MCF 10A (cell line): ENCODE measurements around the gene TM9SF2. TPM values are rescaled to one million over a fixed set of nuclear protein-coding genes. Genes with fewer than 3 reads are reported as not detected.
A peak's percentile ranks its signal among the peaks of the same experiment; 100 is the strongest.

ENCODE experiments used
- BruUV-seq: library from RNA; stranded (reverse); fragments of 400-500 nt; replicated peaks from 2 replicates; lab custom pipeline; 2021; lab: Mats Ljungman, UMichigan
- CTCF ChIA-PET: fragments of 300-600 bp; sonication (Branson Sonifier 250); formaldehyde crosslinking; extraction: SDS; loops from one replicate; lab custom pipeline; 2021; ENCODE audit warnings: antibody characterized with exemption, inconsistent platforms; lab: Yijun Ruan, JAX
- POLR2A ChIA-PET: fragments of 300-600, 350-650 bp; sonication (Branson Sonifier 250); formaldehyde crosslinking; extraction: SDS; loops from one replicate; lab custom pipeline; 2020; ENCODE audit warnings: antibody characterized with exemption, inconsistent platforms; lab: Yijun Ruan, JAX
- DNase-seq: peaks from one replicate; pipeline ENCODE4 v3.0.0-alpha.2; 2018; ENCODE audit not compliant: unreplicated experiment
- H3K27ac Mint-ChIP-seq: one replicate; pipeline ENCODE4 v1.8.0; 2022; ENCODE audit warnings: mild to moderate bottlenecking, low read depth, mixed read lengths; ENCODE audit not compliant: unreplicated experiment
- H3K27me3 Mint-ChIP-seq: one replicate; pipeline ENCODE4 v1.8.0; 2022; ENCODE audit warnings: mixed read lengths; ENCODE audit not compliant: insufficient read depth, unreplicated experiment
- H3K36me3 Mint-ChIP-seq: one replicate; pipeline ENCODE4 v1.8.0; 2022; ENCODE audit warnings: mild to moderate bottlenecking, moderate library complexity, mixed read lengths; ENCODE audit not compliant: insufficient read depth, unreplicated experiment
- H3K4me1 Mint-ChIP-seq: one replicate; pipeline ENCODE4 v1.8.0; 2022; ENCODE audit warnings: mixed read lengths; ENCODE audit not compliant: insufficient read depth, unreplicated experiment
- H3K4me3 Mint-ChIP-seq: one replicate; pipeline ENCODE4 v1.8.0; 2022; ENCODE audit warnings: mild to moderate bottlenecking, moderate library complexity, mixed read lengths; ENCODE audit not compliant: unreplicated experiment
- H3K9me3 Mint-ChIP-seq: one replicate; pipeline ENCODE4 v1.8.0; 2022; ENCODE audit warnings: mixed read lengths; ENCODE audit not compliant: unreplicated experiment
- intact Hi-C: fragments of 100-400 bp; cut with micrococcal nuclease; formaldehyde crosslinking; loops from 2 replicates; pipeline ENCODE4 v1.14.1; 2022
- total RNA-seq: library from RNA; stranded (reverse); gene quantifications from 2 replicates; pipeline ENCODE4 v1.2.3, GENCODE V29; 2022
- TF ChIP-seq, protein P1 (sequence below): fragments of 200-600 bp; IDR thresholded peaks from one replicate; pipeline ENCODE4 v1.8.0; 2022; ENCODE audit warnings: antibody characterized with exemption, mild to moderate bottlenecking; ENCODE audit not compliant: unreplicated experiment

Gene TM9SF2
- total RNA-seq, 1 experiment from 2014 or later = 71.1 TPM

DNA sequence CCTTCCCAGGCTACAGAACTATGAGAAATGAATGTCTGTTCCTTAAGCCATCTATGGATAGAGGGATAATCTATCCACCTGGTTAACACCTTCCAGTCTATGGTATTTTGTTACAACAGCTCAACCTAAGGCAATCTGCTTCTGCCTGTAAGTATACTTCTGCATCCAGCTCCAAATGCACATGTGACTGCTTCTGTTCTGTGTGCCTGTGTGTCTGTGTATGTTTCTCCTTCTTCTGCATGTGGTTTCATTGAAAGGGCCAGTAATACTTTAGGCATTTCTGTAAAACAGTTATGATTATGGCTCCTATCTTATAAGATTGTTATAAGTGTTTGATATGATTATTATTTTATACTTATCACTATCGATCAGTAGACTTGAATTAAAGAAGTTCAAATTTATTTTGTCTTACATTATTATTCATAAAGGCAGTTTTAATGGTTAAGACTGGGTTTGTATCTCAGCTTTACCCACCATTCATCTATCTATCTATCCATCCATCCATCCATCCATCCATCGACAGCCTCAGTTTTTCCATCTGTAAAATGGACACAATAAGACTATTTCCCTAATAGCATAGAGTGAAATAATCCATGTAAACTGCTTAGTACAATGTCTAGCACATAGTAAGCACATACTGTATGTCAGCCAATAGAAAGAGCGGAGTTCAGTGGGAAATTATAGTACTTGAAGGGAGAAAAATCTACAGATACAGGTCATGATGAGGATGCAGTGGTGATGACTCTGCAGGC, 37.5 kb upstream of the TM9SF2 start:
- no peak overlapping the region for H3K4me3 Mint-ChIP-seq
- intact Hi-C loops = no loop called here
- H3K36me3 Mint-ChIP-seq = no peaks in the 10 kb centered on the region
- BruUV-seq = no TSS peak
- no peak overlapping the region for H3K27ac Mint-ChIP-seq
- peaks cover 2% of the 10 kb centered on the region for H3K4me1 Mint-ChIP-seq
- ChIA-PET CTCF (interaction anchor here (1.0 to 3.2 kb wide), 3 partner anchors 27 to 453 kb away, joined by 3 to 19 read pairs (median 3); no protein-coding TSS in a partner anchor), POLR2A (no interaction called here)
- TF ChIP-seq, protein P1, sequence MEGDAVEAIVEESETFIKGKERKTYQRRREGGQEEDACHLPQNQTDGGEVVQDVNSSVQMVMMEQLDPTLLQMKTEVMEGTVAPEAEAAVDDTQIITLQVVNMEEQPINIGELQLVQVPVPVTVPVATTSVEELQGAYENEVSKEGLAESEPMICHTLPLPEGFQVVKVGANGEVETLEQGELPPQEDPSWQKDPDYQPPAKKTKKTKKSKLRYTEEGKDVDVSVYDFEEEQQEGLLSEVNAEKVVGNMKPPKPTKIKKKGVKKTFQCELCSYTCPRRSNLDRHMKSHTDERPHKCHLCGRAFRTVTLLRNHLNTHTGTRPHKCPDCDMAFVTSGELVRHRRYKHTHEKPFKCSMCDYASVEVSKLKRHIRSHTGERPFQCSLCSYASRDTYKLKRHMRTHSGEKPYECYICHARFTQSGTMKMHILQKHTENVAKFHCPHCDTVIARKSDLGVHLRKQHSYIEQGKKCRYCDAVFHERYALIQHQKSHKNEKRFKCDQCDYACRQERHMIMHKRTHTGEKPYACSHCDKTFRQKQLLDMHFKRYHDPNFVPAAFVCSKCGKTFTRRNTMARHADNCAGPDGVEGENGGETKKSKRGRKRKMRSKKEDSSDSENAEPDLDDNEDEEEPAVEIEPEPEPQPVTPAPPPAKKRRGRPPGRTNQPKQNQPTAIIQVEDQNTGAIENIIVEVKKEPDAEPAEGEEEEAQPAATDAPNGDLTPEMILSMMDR = no peak
- H3K27me3 Mint-ChIP-seq = peaks cover 2% of the 10 kb centered on the region
- H3K9me3 Mint-ChIP-seq = no peaks in the 10 kb centered on the region
- no peak for DNase-seq

DNA sequence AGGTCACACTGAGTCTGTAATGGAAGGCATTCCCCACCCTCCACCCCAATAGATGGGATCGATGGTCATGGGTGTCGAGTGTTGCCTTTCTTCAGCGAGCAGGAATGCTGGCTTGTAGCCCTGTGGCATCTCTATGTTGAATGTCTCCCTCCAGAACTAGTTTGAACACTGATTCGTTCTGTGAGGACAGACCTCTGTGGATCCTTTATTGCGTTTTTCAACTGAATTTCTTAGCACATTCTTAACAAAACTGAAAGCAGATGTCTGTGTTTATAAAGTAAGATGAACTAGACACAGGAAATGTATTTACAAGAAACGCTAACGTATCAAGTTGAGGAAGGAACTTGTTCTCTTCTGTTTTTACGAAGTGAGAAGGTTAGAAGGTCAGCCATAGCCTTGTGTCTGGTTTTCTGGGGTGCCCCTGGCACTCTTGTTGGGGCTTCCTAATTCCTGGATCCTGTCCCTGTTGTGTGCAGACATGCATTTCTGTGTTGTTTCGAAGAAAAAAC, 36.8 kb upstream of the TM9SF2 start:
- Mint-ChIP-seq H3K9me3 (no peaks in the 10 kb centered on the region), H3K36me3 (no peaks in the 10 kb centered on the region), H3K27ac (no peak overlapping the region), H3K4me1 (peaks cover 6% of the 10 kb centered on the region), H3K4me3 (no peak overlapping the region), H3K27me3 (no peaks in the 10 kb centered on the region)
- intact Hi-C loops = no loop called here
- no peak for DNase-seq
- BruUV-seq = no TSS peak
- TF ChIP-seq, protein P1 = no peak
- CTCF ChIA-PET = no interaction called here
- POLR2A ChIA-PET = interaction anchor here (0.5 kb wide), 1 partner anchor 24 kb away, joined by 3 read pairs; no protein-coding TSS in a partner anchor

DNA sequence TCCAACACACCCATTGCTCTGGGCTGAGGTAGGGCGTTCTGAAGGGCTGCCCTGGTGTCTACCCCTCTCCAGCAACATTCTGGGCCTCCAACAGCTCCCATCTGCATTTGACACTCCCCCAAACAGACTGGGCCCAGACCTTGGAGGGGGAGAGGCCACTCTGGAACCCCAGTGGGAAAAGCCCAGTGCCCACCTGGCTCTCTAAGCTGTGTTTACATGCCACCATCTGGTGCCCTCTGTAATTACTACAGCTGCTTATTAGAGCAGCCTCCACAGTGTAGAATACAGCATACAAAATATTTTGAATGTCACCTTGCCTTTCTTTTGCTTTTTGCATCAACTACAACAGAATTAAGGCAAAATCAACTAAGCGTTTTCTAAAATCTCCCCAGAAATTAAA, 35.8 kb upstream of the TM9SF2 start:
- BruUV-seq = no TSS peak

DNA sequence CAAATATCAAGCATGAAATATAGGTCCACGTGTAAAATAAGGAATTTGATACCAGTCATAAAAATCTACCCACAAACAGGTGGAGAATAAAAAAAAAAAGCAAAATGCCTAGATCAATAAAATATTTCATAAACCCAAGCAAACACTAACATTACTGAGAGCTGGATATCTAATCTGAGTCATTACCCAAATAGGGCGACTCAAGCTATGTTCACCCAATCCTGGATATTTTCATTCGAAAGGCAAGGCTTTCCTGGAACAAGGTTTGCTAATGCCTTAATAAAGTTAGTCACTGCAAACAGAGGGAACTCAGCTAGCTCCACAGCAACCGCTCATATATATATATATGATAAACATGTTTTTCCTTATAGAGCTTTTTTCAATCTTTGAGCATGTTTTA, 33.5 kb upstream of the TM9SF2 start:
- intact Hi-C loops = no loop called here
- H3K4me3 Mint-ChIP-seq = no peak overlapping the region
- no peak overlapping the region for H3K27ac Mint-ChIP-seq
- no TSS peak for BruUV-seq
- ChIA-PET CTCF (interaction anchor here (0.6 to 3.2 kb wide), 7 partner anchors 20 to 199 kb away, joined by 3 to 18 read pairs (median 4); no protein-coding TSS in a partner anchor), POLR2A (interaction anchor here (0.7 to 1.3 kb wide), 3 partner anchors 33 to 951 kb away, joined by 3 to 4 read pairs (median 4); no protein-coding TSS in a partner anchor)
- no peaks in the 10 kb centered on the region for H3K9me3 Mint-ChIP-seq
- TF ChIP-seq, protein P1 = no peak
- DNase-seq = peak; percentile 41
- no peaks in the 10 kb centered on the region for H3K36me3 Mint-ChIP-seq
- H3K4me1 Mint-ChIP-seq = peaks cover 17% of the 10 kb centered on the region
- H3K27me3 Mint-ChIP-seq = peaks cover 15% of the 10 kb centered on the region

More for the DNA sequence above, 35.8 kb upstream of the TM9SF2 start:
- no peak overlapping the region for H3K27ac Mint-ChIP-seq
- H3K4me3 Mint-ChIP-seq = no peak overlapping the region
- TF ChIP-seq, protein P1 = no peak
- no peaks in the 10 kb centered on the region for H3K36me3 Mint-ChIP-seq
- H3K27me3 Mint-ChIP-seq = no peaks in the 10 kb centered on the region
- CTCF ChIA-PET = interaction anchor here (0.8 to 3.2 kb wide), 2 partner anchors 19 to 29 kb away, joined by 3 to 18 read pairs; no protein-coding TSS in a partner anchor
- POLR2A ChIA-PET = no interaction called here
- H3K9me3 Mint-ChIP-seq = no peaks in the 10 kb centered on the region
- H3K4me1 Mint-ChIP-seq = peaks cover 6% of the 10 kb centered on the region
- intact Hi-C loops = no loop called here
- DNase-seq = no peak
